Neural cell (in vitro differentiated cells): ENCODE data around the gene MAT1A.
"Not testable (repeated sequence)": the region's sequence is repeated elsewhere in the genome, so short reads cannot be mapped to it uniquely, and the experiment has no call there.

Source experiments
- EP300 ChIP-seq: fragments of 450-650 bp; conservative IDR thresholded peaks from 2 replicates; pipeline ENCODE4 v1.6.1; 2014; ENCODE audit warnings: antibody characterized with exemption, mild to moderate bottlenecking, moderate library complexity; ENCODE audit not compliant: poor library complexity, severe bottlenecking
- EZH2 ChIP-seq: fragments of 200-600, 300-800 bp; shearing (Covaris generic), sonication (generic); IDR thresholded peaks from 2 replicates; pipeline ENCODE4 v1.6.1; 2014; ENCODE audit warnings: antibody characterized with exemption, low read length, borderline replicate concordance, mild to moderate bottlenecking; ENCODE audit not compliant: insufficient read depth, poor library complexity, severe bottlenecking
- SMC3 ChIP-seq: fragments of 450-650 bp; conservative IDR thresholded peaks from 2 replicates; pipeline ENCODE4 v1.6.1; 2014; ENCODE audit warnings: antibody characterized with exemption, mild to moderate bottlenecking, moderate library complexity; ENCODE audit not compliant: poor library complexity
- TAF1 ChIP-seq: IDR thresholded peaks from 2 replicates; pipeline ENCODE4 v1.6.1; 2012; ENCODE audit warnings: low read depth
- TF ChIP-seq, protein P1 (sequence below): fragments of 450-650 bp; IDR thresholded peaks from 2 replicates; pipeline ENCODE4 v1.5.1; 2014; ENCODE audit warnings: antibody characterized with exemption, mild to moderate bottlenecking, moderate library complexity; ENCODE audit not compliant: poor library complexity, severe bottlenecking

DNA sequence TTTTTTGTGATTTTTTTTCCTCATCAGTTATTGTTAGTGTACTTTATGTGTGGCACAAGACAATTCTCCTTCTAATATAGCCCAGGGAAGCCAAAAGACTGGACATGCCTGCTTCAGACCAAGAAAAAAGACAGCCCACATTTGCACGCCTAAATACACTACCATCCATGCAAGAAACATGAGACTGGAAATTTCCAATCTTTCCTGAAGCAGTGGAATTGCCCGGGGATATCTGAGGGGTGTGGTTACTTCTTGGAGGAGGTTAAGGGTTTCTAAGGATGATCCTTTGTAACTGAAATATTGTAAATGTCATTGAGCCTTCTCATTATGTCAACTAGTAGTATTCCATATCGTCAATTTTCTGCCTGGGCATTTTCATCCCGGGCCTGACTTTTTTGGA is 47.1 kb downstream of the MAT1A start:
- TF ChIP-seq, protein P1, sequence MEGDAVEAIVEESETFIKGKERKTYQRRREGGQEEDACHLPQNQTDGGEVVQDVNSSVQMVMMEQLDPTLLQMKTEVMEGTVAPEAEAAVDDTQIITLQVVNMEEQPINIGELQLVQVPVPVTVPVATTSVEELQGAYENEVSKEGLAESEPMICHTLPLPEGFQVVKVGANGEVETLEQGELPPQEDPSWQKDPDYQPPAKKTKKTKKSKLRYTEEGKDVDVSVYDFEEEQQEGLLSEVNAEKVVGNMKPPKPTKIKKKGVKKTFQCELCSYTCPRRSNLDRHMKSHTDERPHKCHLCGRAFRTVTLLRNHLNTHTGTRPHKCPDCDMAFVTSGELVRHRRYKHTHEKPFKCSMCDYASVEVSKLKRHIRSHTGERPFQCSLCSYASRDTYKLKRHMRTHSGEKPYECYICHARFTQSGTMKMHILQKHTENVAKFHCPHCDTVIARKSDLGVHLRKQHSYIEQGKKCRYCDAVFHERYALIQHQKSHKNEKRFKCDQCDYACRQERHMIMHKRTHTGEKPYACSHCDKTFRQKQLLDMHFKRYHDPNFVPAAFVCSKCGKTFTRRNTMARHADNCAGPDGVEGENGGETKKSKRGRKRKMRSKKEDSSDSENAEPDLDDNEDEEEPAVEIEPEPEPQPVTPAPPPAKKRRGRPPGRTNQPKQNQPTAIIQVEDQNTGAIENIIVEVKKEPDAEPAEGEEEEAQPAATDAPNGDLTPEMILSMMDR: not testable (repeated sequence)
- not testable (repeated sequence) for TF ChIP-seq SMC3, EZH2, EP300, TAF1
